ENCODE results near the gene RUNDC3A.

DNA sequence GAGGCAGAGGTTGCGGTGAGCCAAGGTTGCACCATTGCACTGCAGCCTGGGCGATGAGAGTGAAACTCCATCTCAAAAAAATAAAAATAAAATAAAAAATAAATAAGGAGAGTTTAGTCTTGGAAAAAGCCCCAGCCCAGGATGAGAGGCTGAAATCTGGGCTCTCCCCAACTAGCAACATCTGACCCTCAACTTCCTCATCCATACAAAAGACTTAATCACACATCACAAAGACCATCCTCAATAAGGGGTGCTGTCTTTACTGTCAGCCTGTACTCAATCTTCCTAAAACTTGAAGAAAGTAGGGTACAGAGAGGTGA is 29.1 kb upstream of the RUNDC3A start:
- no peak for TF ChIP-seq EZH2phosphoT487 (conservative IDR thresholded peaks at IDR 0.05; ENCODE audit: low read length)
- TF ChIP-seq, protein P1, sequence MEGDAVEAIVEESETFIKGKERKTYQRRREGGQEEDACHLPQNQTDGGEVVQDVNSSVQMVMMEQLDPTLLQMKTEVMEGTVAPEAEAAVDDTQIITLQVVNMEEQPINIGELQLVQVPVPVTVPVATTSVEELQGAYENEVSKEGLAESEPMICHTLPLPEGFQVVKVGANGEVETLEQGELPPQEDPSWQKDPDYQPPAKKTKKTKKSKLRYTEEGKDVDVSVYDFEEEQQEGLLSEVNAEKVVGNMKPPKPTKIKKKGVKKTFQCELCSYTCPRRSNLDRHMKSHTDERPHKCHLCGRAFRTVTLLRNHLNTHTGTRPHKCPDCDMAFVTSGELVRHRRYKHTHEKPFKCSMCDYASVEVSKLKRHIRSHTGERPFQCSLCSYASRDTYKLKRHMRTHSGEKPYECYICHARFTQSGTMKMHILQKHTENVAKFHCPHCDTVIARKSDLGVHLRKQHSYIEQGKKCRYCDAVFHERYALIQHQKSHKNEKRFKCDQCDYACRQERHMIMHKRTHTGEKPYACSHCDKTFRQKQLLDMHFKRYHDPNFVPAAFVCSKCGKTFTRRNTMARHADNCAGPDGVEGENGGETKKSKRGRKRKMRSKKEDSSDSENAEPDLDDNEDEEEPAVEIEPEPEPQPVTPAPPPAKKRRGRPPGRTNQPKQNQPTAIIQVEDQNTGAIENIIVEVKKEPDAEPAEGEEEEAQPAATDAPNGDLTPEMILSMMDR (IDR thresholded peaks at IDR 0.05; ENCODE audit: insufficient read depth, low read length, poor library complexity, severe bottlenecking), result no peak

All from SU-DHL-6 (cell line).